ENCODE measurements around the gene PRICKLE4.

Gene PRICKLE4, protein sequence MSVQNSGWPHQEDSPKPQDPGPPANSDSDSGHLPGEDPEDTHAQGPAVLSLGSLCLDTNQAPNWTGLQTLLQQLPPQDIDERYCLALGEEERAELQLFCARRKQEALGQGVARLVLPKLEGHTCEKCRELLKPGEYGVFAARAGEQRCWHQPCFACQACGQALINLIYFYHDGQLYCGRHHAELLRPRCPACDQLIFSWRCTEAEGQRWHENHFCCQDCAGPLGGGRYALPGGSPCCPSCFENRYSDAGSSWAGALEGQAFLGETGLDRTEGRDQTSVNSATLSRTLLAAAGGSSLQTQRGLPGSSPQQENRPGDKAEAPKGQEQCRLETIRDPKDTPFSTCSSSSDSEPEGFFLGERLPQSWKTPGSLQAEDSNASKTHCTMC

DNA sequence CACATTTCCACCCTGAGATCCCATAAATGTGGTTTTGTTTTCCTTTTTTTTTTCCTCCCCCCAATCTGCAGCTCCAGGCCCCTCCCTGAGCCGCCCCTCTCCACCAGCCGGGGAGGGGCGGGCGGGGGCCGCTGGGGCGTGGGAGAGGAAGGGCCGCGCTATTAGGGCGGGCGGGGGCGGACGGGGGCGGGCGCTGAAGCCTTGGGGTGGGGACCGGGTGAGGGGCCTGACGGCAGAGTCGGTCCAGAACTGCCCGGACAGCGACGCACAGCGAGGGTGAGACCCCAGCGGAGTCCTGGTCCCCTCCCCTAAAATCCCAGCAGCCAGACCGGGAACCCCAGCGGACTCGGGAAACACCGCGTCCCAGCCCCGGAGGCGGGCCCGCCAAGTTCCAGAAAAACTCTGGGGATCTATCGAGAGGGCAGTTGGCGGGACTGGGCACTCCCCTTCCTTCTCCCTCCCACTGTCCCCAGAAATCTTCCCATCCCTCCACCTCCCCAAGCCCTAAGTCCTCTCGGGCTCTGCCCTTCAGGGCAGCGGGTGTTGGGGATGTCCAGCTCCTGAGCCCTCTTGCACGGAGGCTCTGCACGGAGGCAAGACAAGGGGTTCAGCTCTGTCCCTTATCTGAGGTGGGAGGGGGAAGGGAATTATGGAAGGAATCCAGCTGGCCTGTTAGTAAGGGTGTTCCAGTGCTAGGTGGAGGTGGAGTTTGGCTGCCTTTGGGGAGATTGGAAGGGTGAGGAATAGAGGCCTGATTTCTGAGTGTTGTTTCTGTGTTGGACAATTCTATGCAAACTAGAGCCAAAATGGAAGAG, at the start of gene PRICKLE4:
Gene PRICKLE4 (plus strand): TSS at position 232 of the 815 bp plus-strand sequence. CDS start 2,692 bp downstream, outside the sequence.
- no peak for DNase-seq (ENCODE audit: low spot score)

- DNase-seq (ENCODE audit: low spot score) = no peak
Observed at GRCh38 chr6:41731561-41732086, 49.0 kb upstream of the PRICKLE4 start.

GRCh38 chr6:41732149-41732548, 48.4 kb upstream of the PRICKLE4 start:
- DNase-seq (ENCODE audit: low spot score) = no peak

DNA sequence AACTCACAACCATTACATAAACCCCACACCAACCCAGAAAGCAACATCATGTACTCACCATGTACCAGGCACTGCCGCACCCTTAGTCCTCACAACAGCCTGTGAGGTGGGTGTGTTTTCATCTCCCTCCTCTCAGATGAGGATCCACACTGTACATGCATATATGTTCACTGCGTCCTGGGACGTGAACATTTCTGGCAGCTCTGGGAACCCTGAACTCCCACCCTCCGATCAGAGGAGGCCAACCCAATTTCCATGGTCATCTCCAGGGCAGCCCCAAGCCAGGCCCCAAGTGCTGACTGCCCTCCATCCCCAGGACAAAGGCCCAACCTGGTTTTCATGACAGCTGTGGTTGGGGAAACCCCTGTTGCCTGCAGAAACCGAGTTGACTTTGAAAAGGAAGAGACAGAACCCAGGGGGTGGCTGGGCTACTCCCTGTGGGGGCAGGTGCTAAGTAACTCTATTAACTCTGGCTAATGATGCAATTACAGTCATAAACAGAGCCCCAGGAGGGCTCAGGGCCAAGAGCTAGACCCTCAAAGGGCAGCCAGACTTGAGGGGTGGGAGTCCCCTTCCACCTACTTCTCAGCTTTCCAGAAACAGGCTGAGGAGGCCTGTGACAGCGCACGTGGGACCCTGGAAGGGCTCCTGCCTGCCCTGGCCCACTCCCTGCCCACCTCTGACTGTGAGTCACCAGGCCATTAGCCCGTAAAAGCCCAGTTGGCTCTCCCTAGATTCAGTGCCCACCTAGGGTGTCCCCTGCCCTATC, 47.8 kb upstream of the PRICKLE4 start:
- peak; percentile 77 for DNase-seq (ENCODE audit: low spot score)

DNA sequence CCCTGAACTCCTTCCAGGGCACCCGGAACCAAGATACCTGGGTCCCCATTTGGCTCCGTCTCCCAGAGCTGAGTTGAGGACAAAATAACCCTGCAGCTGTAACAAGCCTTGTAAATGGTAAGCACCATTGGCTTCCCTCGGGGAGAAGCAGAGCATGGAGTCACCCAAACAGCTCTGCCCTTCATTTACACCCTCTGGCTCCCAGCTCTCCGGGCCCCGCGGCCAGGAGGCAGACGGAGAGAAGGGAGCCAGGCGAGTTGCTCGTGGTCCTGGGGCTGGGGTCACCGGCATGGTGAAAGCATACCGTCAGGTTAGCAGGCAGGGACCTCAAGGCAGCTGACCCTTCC, 47.2 kb upstream of the PRICKLE4 start:
- no peak for DNase-seq (ENCODE audit: low spot score)

DNA sequence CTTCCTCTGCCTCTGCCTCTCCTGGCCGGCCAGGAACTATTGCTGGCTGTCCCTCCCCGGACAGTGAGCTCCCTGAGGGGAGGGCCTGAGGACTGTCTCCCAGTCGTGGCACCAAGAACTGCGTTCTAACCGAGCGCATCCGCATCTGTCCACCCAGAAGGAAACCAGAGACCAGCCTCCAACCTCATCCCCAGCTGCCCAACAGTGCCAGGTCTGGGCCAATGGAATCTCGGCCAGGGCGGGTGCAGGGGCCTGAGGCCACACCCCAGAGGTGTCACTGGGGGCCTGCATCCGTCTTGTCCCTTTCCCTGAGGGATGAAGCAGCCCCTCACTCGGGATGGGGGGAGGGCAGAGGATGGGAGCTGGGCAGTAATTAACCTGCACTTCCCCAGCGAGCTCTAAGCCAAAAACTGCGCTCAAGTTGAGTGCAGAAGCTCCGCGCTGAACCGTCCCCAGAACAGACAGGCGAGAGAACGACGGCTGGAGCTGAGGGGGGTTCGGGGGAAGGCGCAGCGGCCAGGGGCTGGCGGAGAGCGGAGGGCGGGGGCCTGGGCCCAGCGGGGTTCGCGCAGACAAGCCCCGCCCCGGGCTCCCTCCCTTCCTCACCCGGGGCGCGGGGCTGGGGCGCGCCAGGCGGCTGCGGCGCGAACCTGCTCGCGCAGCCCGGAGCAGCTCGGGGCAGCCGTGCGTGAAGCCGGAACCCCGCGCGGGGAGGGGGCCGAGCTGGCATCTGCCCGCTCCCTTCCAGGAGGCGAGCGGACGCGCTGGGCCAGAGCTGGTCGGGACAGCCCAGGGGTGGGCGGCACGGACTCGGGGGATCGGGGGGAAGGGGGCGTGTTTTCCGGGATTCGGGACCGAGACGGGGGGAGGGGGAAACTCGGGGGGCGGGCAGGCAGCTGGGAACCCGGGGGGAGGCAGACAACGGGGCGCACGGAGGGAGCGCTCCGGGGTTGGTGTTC, 46.6 kb upstream of the PRICKLE4 start:
- peak; percentile 63 for DNase-seq (ENCODE audit: low spot score)

GRCh38 chr6:41734666-41735426, 45.7 kb upstream of the PRICKLE4 start:
- DNase-seq (ENCODE audit: low spot score) = peak; percentile 67

DNA sequence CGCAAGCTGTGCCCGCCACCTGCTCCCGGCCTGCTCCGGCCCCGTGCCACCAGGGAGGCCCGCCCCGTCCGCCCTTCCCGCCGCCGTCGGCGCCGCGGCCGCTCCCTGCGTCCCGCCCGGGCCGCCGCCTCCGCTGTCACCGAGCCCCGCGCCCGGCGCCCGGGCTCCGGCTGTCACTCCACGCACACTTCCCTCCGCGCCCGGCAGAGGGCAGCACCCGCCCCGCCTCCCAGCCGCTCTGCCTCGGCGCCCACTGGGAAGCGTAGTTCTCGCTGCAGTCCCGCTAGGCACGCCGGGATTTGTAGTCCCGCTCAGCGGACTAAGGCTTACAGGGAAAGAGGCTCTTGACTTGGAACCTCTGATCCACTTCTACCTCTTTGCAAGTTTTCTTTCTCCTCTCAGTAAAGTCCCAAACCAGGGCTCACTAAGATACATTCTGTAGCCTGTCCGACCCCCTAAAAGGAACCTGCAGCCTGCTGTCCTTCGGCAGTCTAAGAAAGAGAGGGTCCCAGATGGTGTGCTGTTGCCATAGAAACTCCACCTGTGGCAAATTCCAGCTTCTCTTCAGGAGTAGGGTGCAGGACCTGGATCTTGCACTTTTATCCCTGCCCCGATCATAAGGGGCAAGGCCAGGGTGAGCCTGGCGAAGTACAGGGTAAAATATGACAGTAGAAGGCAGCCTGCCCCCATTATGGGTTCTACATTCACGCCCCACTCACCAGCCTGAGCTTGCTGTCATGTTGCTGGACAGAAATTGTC, 45.0 kb upstream of the PRICKLE4 start, which contains the start of gene TFEB:
Gene TFEB (minus strand): TSS at position 182 of the 759 bp plus-strand sequence. CDS start 44,395 bp downstream, outside the sequence.
- peak; percentile 94 for DNase-seq (ENCODE audit: low spot score)

GRCh38 chr6:41736186-41736733, 44.3 kb upstream of the PRICKLE4 start:
- DNase-seq (ENCODE audit: low spot score) = no peak

GRCh38 chr6:41736800-41737555, 43.6 kb upstream of the PRICKLE4 start:
- no peak for DNase-seq (ENCODE audit: low spot score)

DNA sequence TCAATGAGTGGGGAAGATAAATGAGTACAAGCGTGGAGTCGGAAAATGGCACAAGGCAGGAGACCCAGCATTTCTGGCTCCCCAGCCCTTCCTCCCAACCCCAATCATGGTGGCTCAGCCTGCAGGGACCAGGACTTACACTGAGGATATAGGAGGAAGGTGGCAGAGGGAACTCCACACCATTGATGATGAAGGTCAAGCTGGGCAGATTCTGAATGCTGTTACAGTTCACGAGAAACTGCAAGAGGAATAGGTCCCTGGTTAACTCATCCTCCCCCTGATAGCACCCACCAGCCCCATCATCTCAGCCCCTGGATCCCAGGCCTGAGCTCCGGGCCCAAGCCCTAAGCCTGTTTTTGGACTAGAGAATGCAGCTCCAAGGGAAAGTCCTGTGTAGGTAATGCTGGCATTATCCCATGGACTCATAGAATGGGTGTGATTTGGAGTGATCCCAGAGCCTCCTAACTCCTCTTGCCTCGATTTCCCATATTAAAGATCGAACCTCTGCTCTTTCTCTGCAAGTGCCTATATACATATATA, 42.9 kb upstream of the PRICKLE4 start:
- no peak for DNase-seq (ENCODE audit: low spot score)

DNA sequence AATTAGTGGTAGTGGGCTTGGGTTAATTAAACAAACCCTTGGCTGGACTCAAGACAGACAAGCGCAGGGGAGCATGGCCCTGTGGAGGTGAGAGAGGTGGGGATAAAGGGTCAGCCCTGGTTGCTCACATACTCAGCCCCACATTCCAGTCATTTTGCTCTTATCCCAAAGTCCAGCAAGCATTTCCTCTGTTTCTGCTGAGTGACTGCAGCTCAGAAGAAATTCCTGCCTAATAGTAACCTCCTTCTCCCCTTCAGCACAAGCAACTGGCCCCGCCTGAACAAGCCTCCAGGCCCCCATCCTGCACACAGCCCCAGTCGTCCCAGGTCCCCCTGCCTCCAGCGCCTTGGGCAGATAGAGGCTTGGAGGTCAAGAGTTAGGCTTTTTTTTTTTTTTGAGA, 41.5 kb upstream of the PRICKLE4 start:
- DNase-seq (ENCODE audit: low spot score) = no peak

DNA sequence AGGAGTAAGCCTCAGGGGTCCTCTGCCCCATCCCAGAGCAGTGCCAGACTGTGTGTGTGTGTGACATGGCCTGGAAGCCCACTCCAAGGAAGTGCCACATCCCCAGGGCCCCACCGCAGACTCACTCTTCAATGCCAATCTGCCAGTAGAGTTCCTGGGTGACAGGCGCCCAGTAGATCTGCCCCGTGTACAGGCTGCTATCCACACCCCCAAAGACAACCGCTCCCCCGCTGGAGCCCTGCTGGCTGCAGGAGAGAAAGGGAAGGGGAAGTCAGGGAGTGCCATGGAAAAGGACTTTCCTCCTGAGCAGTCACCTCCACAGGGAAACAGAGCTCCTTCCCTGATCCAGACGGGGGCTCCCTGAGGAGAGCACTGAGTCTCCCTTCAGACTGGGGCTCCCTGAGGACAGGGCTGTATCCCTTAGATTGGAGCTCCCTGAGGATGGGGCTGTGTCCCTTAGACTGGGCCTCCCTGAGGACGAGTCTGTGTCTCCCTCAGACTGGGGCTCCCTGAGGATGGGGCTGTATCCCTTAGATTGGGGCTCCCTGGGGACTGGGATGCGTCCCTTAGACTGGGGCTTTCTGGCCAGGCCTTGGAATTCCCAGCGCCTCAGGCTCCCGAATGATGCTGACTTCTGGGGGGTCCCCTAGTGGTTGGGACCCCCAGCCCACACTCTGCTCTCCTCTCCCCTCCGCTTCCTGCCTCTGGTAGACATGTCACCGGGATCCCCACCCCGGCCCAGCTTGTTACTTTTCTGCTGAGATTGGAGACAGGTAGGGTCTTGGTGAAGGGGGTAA, 40.0 kb upstream of the PRICKLE4 start:
- DNase-seq (ENCODE audit: low spot score) = no peak

DNA sequence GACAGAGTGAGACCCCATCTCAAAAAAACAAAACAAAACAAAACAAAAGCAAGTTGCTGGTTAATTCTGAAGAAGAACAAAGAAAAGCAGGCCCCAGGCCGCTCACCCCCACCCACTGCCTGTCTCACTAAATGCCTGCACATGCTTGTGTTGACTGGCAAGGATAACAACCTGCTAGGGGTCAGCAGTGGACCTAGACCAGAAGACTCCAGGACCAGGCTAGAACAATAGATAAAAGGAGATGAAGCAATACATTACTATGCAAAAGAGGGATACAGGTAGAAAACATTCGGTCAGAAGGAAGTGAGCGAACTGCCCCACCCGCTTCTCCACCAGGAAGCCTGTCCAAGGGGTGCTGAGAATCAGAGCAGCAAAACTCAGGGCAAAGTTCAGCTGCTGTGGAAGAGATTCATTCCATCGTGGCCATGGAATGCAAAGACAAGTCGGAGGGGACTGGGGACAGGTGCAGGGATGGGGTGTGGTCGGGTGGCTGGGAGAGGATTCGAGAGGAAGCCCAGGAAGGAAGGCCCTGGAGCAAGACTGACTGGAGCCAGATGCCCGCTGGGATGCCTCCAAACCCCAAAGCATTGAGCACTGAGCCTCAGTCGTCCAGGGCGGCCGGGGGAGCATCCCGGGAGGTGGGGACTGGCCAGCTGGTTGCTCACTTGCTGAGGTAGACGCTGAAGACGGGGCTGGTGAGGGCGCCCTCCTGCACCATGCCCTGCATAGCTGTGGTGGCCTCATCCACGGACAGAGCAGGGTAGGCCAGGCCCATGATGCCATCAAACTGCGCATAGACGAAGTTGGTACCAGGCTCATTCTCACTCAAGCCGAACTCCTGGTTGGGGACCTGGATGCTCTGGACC, 38.7 kb upstream of the PRICKLE4 start:
- no peak for DNase-seq (ENCODE audit: low spot score)

DNA sequence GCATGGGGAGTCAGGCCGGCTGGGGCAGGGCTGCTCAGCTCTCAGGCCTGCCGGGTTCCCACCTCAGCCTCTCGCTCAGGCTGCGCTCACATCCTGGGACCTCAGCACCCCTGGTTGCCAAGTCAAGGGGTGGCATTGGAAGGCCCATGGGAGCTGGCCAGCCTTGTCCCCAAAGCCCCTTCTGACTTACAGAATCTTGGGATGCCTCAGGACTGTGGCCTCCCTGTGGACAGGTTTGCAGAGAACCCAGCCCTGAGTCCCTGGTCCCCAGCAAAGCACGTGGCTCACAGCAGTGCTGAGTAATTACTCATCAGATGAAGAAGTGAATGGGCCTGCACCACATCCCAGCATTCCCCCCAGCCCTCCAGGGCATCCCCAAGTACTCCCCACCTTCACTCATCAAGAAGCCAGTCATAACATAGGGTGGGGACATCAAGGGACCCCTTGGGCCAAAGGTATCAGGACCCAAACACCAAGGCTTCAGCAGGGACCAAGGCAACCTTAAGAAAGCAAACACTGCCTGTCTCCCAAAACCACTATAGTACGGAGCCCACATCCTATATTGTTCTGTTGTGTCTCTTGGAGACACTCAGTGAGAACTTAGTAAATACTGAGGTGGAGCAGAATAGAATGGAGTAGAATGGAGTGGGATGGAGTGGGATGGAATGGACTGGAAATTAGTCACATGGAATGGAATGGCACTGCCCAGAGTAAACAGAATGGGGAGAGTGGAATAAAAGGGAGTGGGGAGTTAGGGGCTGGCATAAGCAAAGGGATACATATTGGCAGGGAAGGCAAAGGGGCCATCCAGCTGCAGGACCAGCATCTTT, 37.0 kb upstream of the PRICKLE4 start:
- no peak for DNase-seq (ENCODE audit: low spot score)

Data from CD4-positive, alpha-beta T cell treated with Interleukin-2 at 100 ng/mL for 4 hours (primary cell).